Hematopoietic multipotent progenitor cell treated with erythropoietin and hydrocortisone succinate and interleukin-3 and kit ligand, for 8 days (in vitro differentiated cells): Measurements from ENCODE around the gene TMEM97.

Experiments
- DNase-seq: peaks from one replicate; pipeline ENCODE4 v3.0.0-alpha.2; 2015

The TMEM97 gene

GRCh38 chr17:28367641-28368305 lies 48.8 kb downstream of the TMEM97 start:
- no peak for DNase-seq

- no peak for DNase-seq
These were observed 49.4 kb downstream of the TMEM97 start for GRCh38 chr17:28368306-28368831.

GRCh38 chr17:28368915-28369683 lies 50.1 kb downstream of the TMEM97 start:
- DNase-seq = no peak

- DNase-seq = no peak
These were observed 50.7 kb downstream of the TMEM97 start for GRCh38 chr17:28369684-28370034.

DNA sequence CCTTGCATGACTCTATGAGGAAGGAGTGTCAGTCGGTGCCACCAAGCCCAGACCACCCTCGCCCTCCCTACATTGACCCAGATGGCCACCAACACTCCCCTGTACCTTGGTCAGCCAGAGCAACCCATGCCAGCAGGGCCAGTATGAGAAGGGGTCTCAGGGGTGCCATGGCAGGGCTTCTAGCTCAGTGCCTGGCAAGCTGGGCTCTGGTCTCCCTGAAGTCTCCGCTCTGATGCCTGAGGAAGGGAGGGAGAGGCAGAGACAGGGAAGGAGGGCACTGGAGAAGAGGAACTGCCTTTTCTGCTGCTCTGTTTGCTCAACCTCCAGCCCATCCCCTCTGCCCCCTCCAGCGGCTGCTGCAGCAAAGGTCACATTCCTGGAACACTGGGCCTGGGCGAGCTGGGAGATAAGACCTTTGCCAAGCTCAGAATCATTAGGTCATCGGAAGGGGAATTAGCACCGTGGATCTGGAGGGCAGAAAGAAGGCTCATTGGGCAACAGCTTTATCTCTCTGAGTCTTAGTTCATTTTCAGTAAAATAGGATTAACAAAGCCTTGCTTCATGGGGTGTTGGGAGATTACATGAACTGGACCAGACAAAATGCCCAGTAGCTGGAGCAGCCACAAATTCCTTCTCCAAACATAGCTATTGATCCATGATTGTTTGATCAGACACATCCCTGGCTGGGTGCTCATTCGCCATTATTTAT lies 51.2 kb downstream of the TMEM97 start, which contains the start of gene VTN:
Gene VTN (minus strand): TSS at position 273 of the 709 bp plus-strand sequence. CDS start 104 bp downstream, at position 169.
- DNase-seq = peak; percentile 45

DNA sequence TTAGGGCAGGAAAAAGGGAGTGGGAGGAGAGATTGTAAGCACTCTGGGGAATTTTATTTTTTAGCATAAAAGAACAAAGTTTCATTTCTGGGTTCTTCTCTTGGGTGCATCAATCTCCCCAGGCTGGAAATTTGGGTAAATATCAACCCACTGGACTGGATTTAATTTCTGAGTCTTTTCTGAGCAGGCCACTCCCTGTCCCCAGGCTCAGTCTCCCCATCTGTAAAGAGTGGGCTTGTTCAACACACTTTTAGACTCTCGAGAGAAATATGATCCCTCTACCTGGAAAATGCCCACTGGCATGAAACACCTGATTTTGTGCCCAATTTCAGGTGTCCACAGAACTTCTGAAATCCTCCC lies 51.7 kb downstream of the TMEM97 start:
- DNase-seq = no peak

DNA sequence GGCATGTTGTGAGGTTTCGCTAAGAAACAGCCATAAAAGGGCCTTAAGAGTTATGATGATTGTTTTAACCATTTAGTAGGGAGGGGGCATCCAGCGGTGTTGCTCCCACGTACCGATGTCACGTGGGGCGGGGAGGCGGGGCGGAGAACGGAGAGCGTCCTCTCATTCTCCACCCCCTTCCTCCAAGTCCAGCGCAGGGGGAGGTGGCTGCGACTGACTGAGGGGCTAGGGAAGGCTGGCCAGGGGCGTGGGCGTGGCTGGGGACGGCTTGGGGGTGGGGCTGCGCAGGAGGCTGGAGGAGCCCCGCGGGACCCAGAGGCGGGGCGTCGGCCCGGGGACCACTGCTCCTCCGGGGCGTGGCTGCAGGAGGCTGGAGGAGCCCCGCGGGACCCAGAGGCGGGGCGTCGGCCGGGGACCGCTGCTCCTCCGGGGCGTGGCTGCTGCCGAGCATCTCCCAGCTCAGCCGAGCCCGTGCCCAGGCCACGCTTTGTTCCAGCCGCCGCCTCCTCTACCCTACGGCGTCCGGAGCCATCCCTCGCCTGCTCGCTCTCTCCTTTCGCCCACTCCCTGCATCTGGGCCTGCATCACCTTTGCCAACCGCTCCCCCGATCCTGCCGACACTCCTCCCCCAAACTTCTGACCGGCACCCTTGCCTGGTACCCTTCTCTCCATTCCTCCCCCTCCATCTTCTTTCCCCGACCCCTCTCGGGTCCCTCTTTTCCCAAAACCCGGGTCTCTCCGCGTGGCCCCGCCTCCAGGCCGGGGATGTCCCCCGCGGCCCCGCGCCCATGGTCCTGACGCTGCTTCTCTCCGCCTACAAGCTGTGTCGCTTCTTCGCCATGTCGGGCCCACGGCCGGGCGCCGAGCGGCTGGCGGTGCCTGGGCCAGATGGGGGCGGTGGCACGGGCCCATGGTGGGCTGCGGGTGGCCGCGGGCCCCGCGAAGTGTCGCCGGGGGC lies 52.5 kb downstream of the TMEM97 start, which contains the start of gene SARM1:
Gene SARM1 (plus strand): TSS at position 450 of the 958 bp plus-strand sequence. CDS start 339 bp downstream, at position 789.
- DNase-seq = peak; percentile 52

- no peak for DNase-seq
These were observed 53.4 kb downstream of the TMEM97 start for GRCh38 chr17:28372203-28372944.

DNA sequence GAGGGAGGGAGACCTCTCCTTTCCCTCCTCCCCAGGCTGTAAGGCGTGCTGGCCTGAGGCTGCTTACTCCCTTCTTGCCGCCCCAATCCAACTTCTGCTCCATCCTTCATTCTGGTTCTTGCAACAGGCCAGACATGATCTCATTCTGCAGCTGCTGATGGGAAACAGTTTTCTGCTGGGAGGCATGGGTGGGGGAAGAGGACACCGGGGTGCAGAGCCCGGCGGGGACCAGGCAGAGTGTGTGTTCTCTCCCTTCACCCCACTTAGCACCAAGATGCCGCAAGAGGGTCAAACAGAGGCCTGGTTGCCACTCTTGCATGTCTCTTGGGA lies 53.9 kb downstream of the TMEM97 start:
- no peak for DNase-seq
